Activated naive CD8-positive, alpha-beta T cell treated with anti-CD3 and anti-CD28 coated beads for 36 hours (primary cell): ENCODE data around the gene IQCN. TPM values are rescaled to one million over a fixed set of nuclear protein-coding genes. Genes with fewer than 3 reads are reported as not detected.
"Not testable (repeated sequence)": the region's sequence is repeated elsewhere in the genome, so short reads cannot be mapped to it uniquely, and the experiment has no call there.

ENCODE experiments used
- DNase-seq: peaks from one replicate; pipeline ENCODE4 v3.0.0; 2021
- H3K27ac Mint-ChIP-seq: one replicate; pipeline ENCODE4 v1.8.0; 2022; ENCODE audit warnings: mild to moderate bottlenecking, moderate library complexity, mixed read lengths
- H3K27me3 Mint-ChIP-seq: one replicate; pipeline ENCODE4 v1.8.0; 2022; ENCODE audit warnings: mild to moderate bottlenecking, mixed read lengths
- H3K36me3 Mint-ChIP-seq: one replicate; pipeline ENCODE4 v1.8.0; 2021; ENCODE audit warnings: mild to moderate bottlenecking, mixed read lengths
- H3K4me1 Mint-ChIP-seq: one replicate; pipeline ENCODE4 v1.8.0; 2021; ENCODE audit warnings: mixed read lengths
- H3K4me3 Mint-ChIP-seq: one replicate; pipeline ENCODE4 v1.8.0; 2022; ENCODE audit warnings: mild to moderate bottlenecking, moderate library complexity, mixed read lengths
- H3K9me3 Mint-ChIP-seq: one replicate; pipeline ENCODE4 v1.8.0; 2022; ENCODE audit warnings: mixed read lengths
- total RNA-seq, 2 experiments: library from RNA; stranded (reverse); gene quantifications; one replicate each; pipeline ENCODE4 v1.2.3, GENCODE V29; 2021

The IQCN gene
- total RNA-seq, 2 experiments from 2014 or later: 0.29 to 0.32 TPM

DNA sequence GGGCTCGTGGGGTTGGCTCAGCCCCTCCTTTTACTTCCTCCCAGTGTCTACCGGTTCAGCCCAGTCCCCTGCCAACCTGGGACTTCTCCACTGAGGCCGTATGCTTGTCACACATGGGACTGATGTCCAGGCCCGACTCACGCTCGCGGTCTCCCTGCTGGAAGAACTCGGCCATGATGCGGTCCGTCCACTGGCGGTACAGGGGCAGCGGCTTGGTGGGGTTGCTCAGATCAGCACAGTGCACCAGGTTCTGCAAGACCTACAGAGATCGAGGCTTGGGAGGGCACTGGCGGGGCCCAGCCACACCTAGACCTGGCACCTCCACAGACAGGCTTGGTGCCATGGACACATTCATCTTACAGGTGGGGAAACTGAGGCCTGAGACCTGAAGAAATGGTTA lies 62.6 kb downstream of the IQCN start:
- Mint-ChIP-seq H3K36me3 (no peaks in the 10 kb centered on the region), H3K27ac (no peak overlapping the region)
- no peak for DNase-seq

DNA sequence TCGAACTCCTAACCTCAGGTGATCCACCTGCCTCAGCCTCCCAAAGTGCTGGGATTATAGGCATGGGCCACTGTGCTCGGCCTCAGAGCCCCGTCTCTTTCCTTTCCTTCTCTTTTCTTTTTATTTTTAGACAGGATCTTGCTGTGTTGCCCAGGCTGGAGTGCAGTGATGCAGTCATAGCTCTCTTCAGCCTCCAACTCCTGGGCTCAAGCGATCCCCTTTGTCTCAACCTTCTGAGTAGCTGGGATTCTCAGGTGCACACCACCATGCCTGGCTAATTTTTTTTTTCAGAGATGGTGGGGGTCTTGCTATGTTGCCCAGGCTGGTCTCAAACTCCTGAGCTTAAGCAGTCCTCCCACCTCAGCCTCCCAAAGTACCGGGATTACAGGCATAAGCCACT lies 64.3 kb downstream of the IQCN start:
- H3K27me3 Mint-ChIP-seq: peaks cover 16% of the 10 kb centered on the region
- not testable (repeated sequence) for H3K36me3 Mint-ChIP-seq, H3K4me3 Mint-ChIP-seq, H3K4me1 Mint-ChIP-seq, H3K9me3 Mint-ChIP-seq, H3K27ac Mint-ChIP-seq, DNase-seq

More for the DNA sequence above, 62.6 kb downstream of the IQCN start:
- Mint-ChIP-seq H3K27me3 (peaks cover 16% of the 10 kb centered on the region), H3K9me3 (no peaks in the 10 kb centered on the region), H3K4me1 (peaks cover 2% of the 10 kb centered on the region), H3K4me3 (no peak overlapping the region)

DNA sequence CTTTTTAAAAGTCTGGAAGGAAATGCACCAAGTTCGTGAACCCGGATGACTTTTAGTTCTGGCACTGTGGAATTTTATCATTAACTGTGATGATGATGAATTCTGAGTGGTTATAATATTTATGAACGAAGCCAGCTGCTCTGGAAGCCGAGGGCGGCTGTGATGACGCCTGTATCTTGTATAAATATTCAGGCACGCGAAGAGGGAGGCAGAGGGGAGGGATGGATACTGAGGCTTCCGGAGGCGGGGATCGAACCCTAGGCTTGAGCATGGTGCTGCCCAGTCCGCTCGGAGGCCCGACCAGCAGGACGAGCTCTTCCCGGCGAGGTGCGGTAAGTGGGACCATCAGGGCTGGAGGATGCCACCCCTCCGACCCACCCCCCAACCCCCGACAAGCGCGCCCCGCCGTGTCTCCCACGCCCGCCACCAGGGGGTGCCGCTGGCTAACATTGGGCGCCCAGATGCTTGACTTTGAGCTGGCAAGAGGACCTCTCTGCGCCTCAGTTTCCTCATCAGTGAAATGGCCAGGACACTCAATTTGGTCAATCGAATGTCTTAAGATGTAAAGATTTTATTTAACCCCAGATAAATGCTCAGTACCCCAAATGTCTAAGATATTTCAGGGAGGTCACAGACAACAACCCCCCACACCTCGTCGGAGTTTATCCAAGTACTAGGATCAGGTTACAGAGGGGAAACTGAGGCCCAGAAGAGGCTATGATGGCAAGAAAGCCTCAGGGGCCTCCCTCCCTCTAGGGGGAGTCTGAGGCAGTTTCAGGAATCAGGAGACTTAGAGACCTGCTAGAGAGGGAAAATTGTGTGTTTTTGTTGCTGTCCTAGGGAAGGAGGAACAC lies 65.9 kb downstream of the IQCN start:
- DNase-seq: peak; percentile 56
- Mint-ChIP-seq H3K27ac (no peak overlapping the region), H3K27me3 (peaks cover 16% of the 10 kb centered on the region), H3K4me1 (peaks cover 9% of the 10 kb centered on the region), H3K36me3 (no peaks in the 10 kb centered on the region), H3K9me3 (no peaks in the 10 kb centered on the region), H3K4me3 (no peak overlapping the region)

Other genes with a start within 250 kb of the IQCN start
- gene IL12RB1, start 187.5 kb downstream of the IQCN start, total RNA-seq: 10 to 100 TPM; 26.5 to 26.9 TPM
- gene MAST3, start 176.7 kb downstream of the IQCN start, total RNA-seq: 10 to 100 TPM; 11.8 to 14.4 TPM
- 10 to 100 TPM; 18.5 to 21.1 TPM for gene PIK3R2, start 121.3 kb downstream of the IQCN start, total RNA-seq
- gene IFI30, start 100.6 kb downstream of the IQCN start, total RNA-seq: 10 to 100 TPM; 24.7 to 28.1 TPM
- 10 to 100 TPM; 15.2 to 16.7 TPM for gene MPV17L2, start 81.2 kb downstream of the IQCN start, total RNA-seq
- gene RAB3A, start 70.4 kb downstream of the IQCN start, total RNA-seq: 1 to 10 TPM; 3.2 to 3.9 TPM
- gene PDE4C, start 48.0 kb downstream of the IQCN start, total RNA-seq: not detected
- gene JUND, start 7.2 kb upstream of the IQCN start, total RNA-seq: 100 to 1,000 TPM; 379 to 398 TPM
- gene LSM4, start 48.6 kb upstream of the IQCN start, total RNA-seq: 100 to 1,000 TPM; 419 to 435 TPM
- 10 to 100 TPM; 15.7 to 17.8 TPM for gene PGPEP1, start 66.1 kb upstream of the IQCN start, total RNA-seq
- gene GDF15, start 111.7 kb upstream of the IQCN start, total RNA-seq: not detected
- not detected for gene LRRC25, start 123.2 kb upstream of the IQCN start, total RNA-seq
- gene SSBP4, start 144.9 kb upstream of the IQCN start, total RNA-seq: 100 to 1,000 TPM in 1 of 2 experiments, 10 to 100 TPM in 1; 96.1 to 101 TPM
- gene ISYNA1, start 163.7 kb upstream of the IQCN start, total RNA-seq: 10 to 100 TPM; 29.6 to 32.7 TPM
- 10 to 100 TPM; 20.0 to 21.0 TPM for gene ELL, start 247.6 kb upstream of the IQCN start, total RNA-seq